H1 (cell line): Measurements from ENCODE around the gene SH3PXD2B. TPM values are rescaled to one million over a fixed set of nuclear protein-coding genes. Genes with fewer than 3 reads are reported as not detected.
"Not testable (repeated sequence)": the region's sequence is repeated elsewhere in the genome, so short reads cannot be mapped to it uniquely, and the experiment has no call there.

ENCODE experiments used
- CTCF ChIA-PET: fragments of 300-600 bp; sonication (Branson Sonifier 250); formaldehyde crosslinking; loops from one replicate; lab custom pipeline; 2021; ENCODE audit not compliant: partially characterized antibody; lab: Charles Lee
- POLR2A ChIA-PET: fragments of 300-600 bp; sonication (Branson Sonifier 250); formaldehyde crosslinking; loops from one replicate; lab custom pipeline; 2021; ENCODE audit warnings: inconsistent platforms; ENCODE audit not compliant: partially characterized antibody; lab: Charles Lee
- DNase-seq, 2 experiments: peaks; one replicate each; pipeline versions ENCODE4 v3.0.0 to v3.0.0-alpha.2; 2010 to 2022; ENCODE audit warnings: low spot score in 2 of 2, low read depth in 1 of 2, mixed read lengths in 1 of 2
- FAIRE-seq: peaks from 2 replicates; lab custom pipeline; 2011; peaks lifted over from hg19 to GRCh38; lab: Jason Lieb, UNC
- H2AFZ ChIP-seq: 2 replicates; pipeline ENCODE4 v1.8.1; 2012; ENCODE audit warnings: low read length, inconsistent platforms
- H2AK5ac ChIP-seq: 2 replicates; pipeline ENCODE4 v1.6.1; 2013; ENCODE audit warnings: low read depth, low read length
- H2BK120ac ChIP-seq: replicated peaks from 2 replicates; pipeline ENCODE3; 2013; ENCODE audit warnings: low read depth, low read length, inconsistent platforms
- H2BK12ac ChIP-seq: 2 replicates; pipeline ENCODE4 v1.6.1; 2013; ENCODE audit warnings: low read depth, low read length
- H2BK15ac ChIP-seq: 2 replicates; pipeline ENCODE4 v1.6.1; 2013; ENCODE audit warnings: low read length
- H2BK20ac ChIP-seq: 2 replicates; pipeline ENCODE4 v1.6.1; 2013; ENCODE audit warnings: low read length
- H2BK5ac ChIP-seq: 2 replicates; pipeline ENCODE4 v1.6.1; 2013; ENCODE audit warnings: low read depth, low read length
- H3K14ac ChIP-seq: 2 replicates; pipeline ENCODE4 v1.6.1; 2013; ENCODE audit warnings: inconsistent platforms; ENCODE audit not compliant: insufficient read length
- H3K18ac ChIP-seq: 2 replicates; pipeline ENCODE4 v1.6.1; 2013; ENCODE audit warnings: low read length; ENCODE audit errors: extremely low read depth
- H3K23ac ChIP-seq: 2 replicates; pipeline ENCODE4 v1.6.1; 2013; ENCODE audit warnings: inconsistent platforms; ENCODE audit not compliant: insufficient read length
- H3K23me2 ChIP-seq: 2 replicates; pipeline ENCODE4 v1.6.1; 2013; ENCODE audit warnings: low read depth, low read length
- H3K27ac ChIP-seq: 2 replicates; pipeline ENCODE4 v1.6.1; 2011; ENCODE audit warnings: low read depth, low read length, inconsistent platforms
- H3K27me3 ChIP-seq, 4 experiments: replicated peaks in 1 of 4; 1 replicate in 1 of 4; 2 replicates in 3 of 4; pipeline versions ENCODE4 v1.6.1 to v1.8.1; 2011 to 2013; ENCODE audit warnings: low read length in 3 of 4, mild to moderate bottlenecking in 3 of 4, inconsistent platforms in 2 of 4, mixed read lengths in 2 of 4, moderate library complexity in 1 of 4; ENCODE audit not compliant: control insufficient read depth in 3 of 4, insufficient read depth in 3 of 4; ENCODE audit errors: extremely low read depth in 1 of 4
- H3K36me3 ChIP-seq, 4 experiments: 2 replicates each; pipeline versions ENCODE4 v1.6.1 to v1.8.1; 2011 to 2013; ENCODE audit warnings: mild to moderate bottlenecking in 4 of 4, low read length in 3 of 4, moderate library complexity in 2 of 4, control low read depth in 1 of 4, inconsistent platforms in 1 of 4; ENCODE audit not compliant: insufficient read depth in 4 of 4, control insufficient read depth in 2 of 4
- H3K4ac ChIP-seq: replicated peaks from 2 replicates; pipeline ENCODE3; 2013; ENCODE audit warnings: low read length, low read depth, mixed read lengths, inconsistent platforms; ENCODE audit not compliant: insufficient read length
- H3K4me1 ChIP-seq, 4 experiments: replicated peaks in 1 of 4; 1 replicate in 1 of 4; 2 replicates in 3 of 4; pipeline versions ENCODE4 v1.6.1 to v1.8.1; 2011 to 2013; ENCODE audit warnings: low read length in 3 of 4, inconsistent platforms in 2 of 4, mixed read lengths in 1 of 4; ENCODE audit not compliant: insufficient read depth in 4 of 4, control insufficient read depth in 3 of 4
- H3K4me2 ChIP-seq, 2 experiments: 2 replicates each; pipeline versions ENCODE4 v1.6.1 to v1.8.1; 2011 to 2013; ENCODE audit warnings: low read depth in 2 of 2, low read length in 2 of 2, control low read depth in 1 of 2, inconsistent platforms in 1 of 2, mild to moderate bottlenecking in 1 of 2; ENCODE audit not compliant: insufficient read depth in 1 of 2
- H3K4me3 ChIP-seq, 4 experiments: fragments of 200-600, 300-600 bp in 1 of 4; sonication (generic), shearing (Covaris generic), sonication (Bioruptor Twin) in 1 of 4; 2 replicates each; pipeline versions ENCODE4 v1.5.1 to v1.8.1; 2011 to 2016; ENCODE audit warnings: low read length in 4 of 4, low read depth in 3 of 4, control low read depth in 2 of 4, inconsistent platforms in 2 of 4, mild to moderate bottlenecking in 2 of 4, mixed read lengths in 1 of 4, moderate library complexity in 1 of 4; ENCODE audit not compliant: insufficient read depth in 2 of 4; ENCODE audit errors: extremely low read depth in 1 of 4
- H3K56ac ChIP-seq: replicated peaks from 2 replicates; pipeline ENCODE3; 2013; ENCODE audit warnings: low read depth, mild to moderate bottlenecking, mixed read lengths, low read length, inconsistent platforms; ENCODE audit not compliant: insufficient read length
- H3K79me1 ChIP-seq: 2 replicates; pipeline ENCODE4 v1.6.1; 2013; ENCODE audit warnings: low read depth, low read length, control low read depth
- H3K79me2 ChIP-seq, 2 experiments: 2 replicates each; pipeline versions ENCODE4 v1.6.1 to v1.8.1; 2012 to 2013; ENCODE audit warnings: low read length in 2 of 2, mild to moderate bottlenecking in 2 of 2, inconsistent platforms in 1 of 2; ENCODE audit not compliant: insufficient read depth in 2 of 2, control insufficient read depth in 1 of 2
- H3K9ac ChIP-seq, 4 experiments: replicated peaks in 1 of 4; 1 replicate in 1 of 4; 2 replicates in 3 of 4; pipeline versions ENCODE4 v1.6.1 to v1.8.1; 2011 to 2013; ENCODE audit warnings: low read depth in 3 of 4, low read length in 3 of 4, control low read depth in 2 of 4, mild to moderate bottlenecking in 2 of 4, moderate library complexity in 2 of 4, inconsistent platforms in 1 of 4; ENCODE audit errors: extremely low read depth in 1 of 4
- H3K9me3 ChIP-seq, 2 experiments: 2 replicates each; pipeline versions ENCODE4 v1.6.1 to v1.8.1; 2012 to 2013; ENCODE audit warnings: mild to moderate bottlenecking in 2 of 2, moderate library complexity in 2 of 2, control low read depth in 1 of 2, inconsistent platforms in 1 of 2, low read depth in 1 of 2, low read length in 1 of 2, mixed read lengths in 1 of 2; ENCODE audit not compliant: insufficient read depth in 2 of 2
- H4K20me1 ChIP-seq, 2 experiments: replicated peaks in 1 of 2; 2 replicates each; pipeline versions ENCODE3 to v1.8.1; 2011 to 2013; ENCODE audit warnings: inconsistent platforms in 2 of 2, low read length in 2 of 2, mild to moderate bottlenecking in 1 of 2; ENCODE audit not compliant: insufficient read depth in 2 of 2, control insufficient read depth in 1 of 2
- H4K5ac ChIP-seq: 2 replicates; pipeline ENCODE4 v1.6.1; 2013; ENCODE audit warnings: low read length, low read depth, mixed read lengths, inconsistent platforms; ENCODE audit not compliant: insufficient read length
- H4K8ac ChIP-seq: 2 replicates; pipeline ENCODE4 v1.8.0; 2013; ENCODE audit warnings: mild to moderate bottlenecking, moderate library complexity, low read length, inconsistent platforms; ENCODE audit not compliant: insufficient read depth; ENCODE audit errors: extremely low read depth
- H4K91ac ChIP-seq: replicated peaks from 2 replicates; pipeline ENCODE3; 2013; ENCODE audit warnings: low read length, mixed read lengths, inconsistent platforms; ENCODE audit not compliant: insufficient read length
- EP300 ChIP-seq, 2 experiments: IDR thresholded peaks; 1 replicate in 1 of 2; 2 replicates in 1 of 2; pipeline ENCODE4 v1.6.1; 2011 to 2012; ENCODE audit warnings: low read depth in 2 of 2, low read length in 2 of 2, mild to moderate bottlenecking in 2 of 2, borderline replicate concordance in 1 of 2, inconsistent platforms in 1 of 2, moderate library complexity in 1 of 2
- WGBS, 2 experiments: shearing (Covaris generic) in 1 of 2; methylation state at CpG; one replicate each; pipeline versions ENCODE4 v1.1.6 to v1.1.7; 2013 to 2015; ENCODE audit warnings: low lambda C conversion rate in 2 of 2, mixed read lengths in 2 of 2, inconsistent platforms in 1 of 2, low coverage in 1 of 2, missing lambda C conversion rate in 1 of 2; ENCODE audit not compliant: insufficient replicate concordance in 2 of 2, insufficient coverage in 1 of 2, insufficient read length in 1 of 2; ENCODE audit errors: extremely low coverage in 1 of 2, missing lambda C conversion rate in 1 of 2; 5-methylcytosine and 5-hydroxymethylcytosine counted together
- polyA plus RNA-seq, 7 experiments: library from polyadenylated mRNA; depleted of rRNA in 3 of 7; stranded (reverse) in 5 of 7; unstranded in 2 of 7; fragments of >200 nt in 5 of 7; fragments of 200-250 nt in 2 of 7; gene quantifications; 1 replicate in 5 of 7; 2 replicates in 1 of 7; 4 replicates in 1 of 7; pipeline versions ENCODE4 v1.2.1 to v1.2.3, GENCODE V29; 2011 to 2013; ENCODE audit warnings: missing spikeins in 2 of 7, mixed read lengths in 2 of 7
- total RNA-seq: library from RNA; stranded (reverse); fragmentation: NEBNext Ultra II Directional; extraction: Animal tissue kit (Norgen Biotek cat#: 25700); gene quantifications from 2 replicates; pipeline ENCODE4 v1.2.1, GENCODE V29; 2021

The SH3PXD2B gene
- total and polyA plus RNA-seq, 2 of the 8 experiments (the other 6 are each of a cell fraction or from before 2014, with no cell fraction given): 32.9 to 72.9 TPM

DNA sequence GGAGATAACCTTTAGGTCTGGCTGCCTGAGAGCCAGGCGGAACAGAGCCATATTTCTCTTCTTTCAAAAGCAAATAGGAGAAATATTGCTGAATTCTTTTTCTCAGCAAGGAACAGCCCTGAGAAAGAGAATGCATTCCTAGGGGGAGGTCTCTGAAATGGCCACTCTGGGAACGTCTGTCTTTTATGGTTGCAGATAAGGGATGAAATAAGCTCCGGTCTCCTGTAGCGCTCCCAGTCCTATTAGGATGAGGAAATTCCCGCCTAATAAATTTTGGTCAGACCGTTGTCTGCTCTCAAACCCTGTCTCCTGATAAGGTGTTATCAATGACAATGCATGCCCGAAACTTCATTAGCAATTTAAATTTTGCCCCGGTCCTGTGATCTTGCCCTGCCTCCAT lies 57.3 kb downstream of the SH3PXD2B start:
- H3K23me2 ChIP-seq: not testable (repeated sequence)

More for the DNA sequence above, 57.3 kb downstream of the SH3PXD2B start:
- TF ChIP-seq EP300 (IDR thresholded peaks at IDR 0.05; ENCODE audit: borderline replicate concordance in 1 of 2, low read depth in 2 of 2, low read length in 2 of 2): peak in 1 of 2 experiments; percentile 78; a peak in 1 of 3 replicates
- H3K27me3 ChIP-seq, H3K79me2 ChIP-seq, H3K18ac ChIP-seq, FAIRE-seq, H2AFZ ChIP-seq, H4K8ac ChIP-seq, H3K4me1 ChIP-seq, H4K5ac ChIP-seq, H2BK5ac ChIP-seq, H4K20me1 ChIP-seq, H4K91ac ChIP-seq, H3K4me2 ChIP-seq, H3K4ac ChIP-seq, H2BK120ac ChIP-seq, H3K9ac ChIP-seq, H3K4me3 ChIP-seq, H3K14ac ChIP-seq, H3K27ac ChIP-seq, H2BK20ac ChIP-seq, H3K23ac ChIP-seq, H3K9me3 ChIP-seq, DNase-seq, H3K79me1 ChIP-seq, H2BK12ac ChIP-seq, H2BK15ac ChIP-seq, H2AK5ac ChIP-seq, H3K56ac ChIP-seq: not testable (repeated sequence)
- WGBS, 2 experiments: 86% methylated on average over 8 of the region's 8 CpGs; no CpG with 5 or more reads in 1 of the 2 experiments
- H3K36me3 ChIP-seq: peaks cover 0 to 28% (median 18%) of the 10 kb centered on the region in 4 experiments; a peak in 7 of 8 replicates
- CTCF ChIA-PET: interaction anchor here (0.7 to 1.0 kb wide), 2 partner anchors 14 to 55 kb away, joined by 3 read pairs; no protein-coding TSS in a partner anchor
- POLR2A ChIA-PET: interaction anchor here (0.6 kb wide), 1 partner anchor 17 kb away, joined by 3 read pairs; no protein-coding TSS in a partner anchor
